Osteocyte (in vitro differentiated cells): ENCODE results near the gene NBPF12. TPM values are rescaled to one million over a fixed set of nuclear protein-coding genes. Genes with fewer than 3 reads are reported as not detected.
"Not testable (repeated sequence)": the region's sequence is repeated elsewhere in the genome, so short reads cannot be mapped to it uniquely, and the experiment has no call there.

Experiments used
- DNase-seq: peaks from one replicate; pipeline ENCODE4 v3.0.0; 2021; ENCODE audit warnings: mixed read lengths; ENCODE audit not compliant: unreplicated experiment; ENCODE audit errors: extremely low spot score
- H3K27ac Mint-ChIP-seq: one replicate; pipeline ENCODE4 v1.8.0; 2021; ENCODE audit warnings: mild to moderate bottlenecking, mixed read lengths; ENCODE audit not compliant: unreplicated experiment
- H3K27me3 Mint-ChIP-seq: one replicate; pipeline ENCODE4 v1.8.0; 2021; ENCODE audit warnings: mixed read lengths; ENCODE audit not compliant: unreplicated experiment
- H3K36me3 Mint-ChIP-seq: one replicate; pipeline ENCODE4 v1.8.0; 2021; ENCODE audit warnings: mixed read lengths; ENCODE audit not compliant: unreplicated experiment
- H3K4me1 Mint-ChIP-seq: one replicate; pipeline ENCODE4 v1.8.0; 2021; ENCODE audit warnings: mixed read lengths; ENCODE audit not compliant: unreplicated experiment
- H3K4me3 Mint-ChIP-seq: one replicate; pipeline ENCODE4 v1.8.0; 2021; ENCODE audit warnings: mild to moderate bottlenecking, moderate library complexity, mixed read lengths; ENCODE audit not compliant: unreplicated experiment
- H3K9me3 Mint-ChIP-seq: one replicate; pipeline ENCODE4 v1.8.0; 2021; ENCODE audit warnings: mixed read lengths; ENCODE audit not compliant: unreplicated experiment
- long read RNA-seq: library from polyadenylated mRNA; unstranded; transcript quantifications from one replicate; pipeline ENCODE4 v2.0.0, GENCODE V29; 2021
- total RNA-seq: library from RNA; stranded (reverse); gene quantifications from 2 replicates; pipeline ENCODE4 v1.2.1, GENCODE V29; 2021

The NBPF12 gene
- total RNA-seq, result 10.6 and 11.2 TPM in 2 replicates
- long read RNA-seq, partial matches to known transcripts, result 15 of 33 reads
- long read RNA-seq, other reads (novel, unspliced or antisense), result 18 of 33 reads

- peaks cover 12% of the 10 kb centered on the region for H3K4me1 Mint-ChIP-seq
Observed at GRCh38 chr1:146938242-146938902, at the start of gene NBPF12. Gene NBPF12, plus strand, starts transcription at chr1:146938324. Its CDS starts 21,820 bp downstream, at chr1:146960144.

DNA sequence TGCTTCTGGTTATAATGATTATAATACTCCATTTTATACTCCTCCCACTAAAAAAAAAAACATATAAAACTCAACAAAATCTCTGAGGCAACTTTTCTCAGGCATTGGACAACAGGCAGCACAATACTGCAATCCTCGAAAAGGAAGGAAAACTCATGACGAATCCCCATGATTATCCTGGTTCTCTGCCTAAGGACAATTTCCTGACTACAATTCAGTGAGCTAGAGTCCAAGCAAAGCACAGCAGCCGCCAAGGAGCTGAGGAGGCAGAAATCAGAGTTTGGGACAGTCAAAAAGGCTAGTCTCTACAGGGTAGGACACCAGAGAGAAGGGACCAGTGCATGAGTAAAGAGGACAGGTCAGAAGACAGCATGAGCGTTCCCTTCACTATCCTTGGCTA lies 46.8 kb upstream of the NBPF12 start:
- H3K27me3 Mint-ChIP-seq, H3K4me1 Mint-ChIP-seq, H3K36me3 Mint-ChIP-seq, H3K9me3 Mint-ChIP-seq, H3K27ac Mint-ChIP-seq, H3K4me3 Mint-ChIP-seq, DNase-seq: not testable (repeated sequence)

More at GRCh38 chr1:146938242-146938902, at the start of gene NBPF12:
- H3K36me3 Mint-ChIP-seq, H3K27me3 Mint-ChIP-seq, H3K9me3 Mint-ChIP-seq: not testable (repeated sequence)
- H3K27ac Mint-ChIP-seq, result peak within 1 kb of the TSS; percentile 95
- peak; percentile 93 for DNase-seq
- H3K4me3 Mint-ChIP-seq, result peak within 1 kb of the TSS; percentile 90

DNA sequence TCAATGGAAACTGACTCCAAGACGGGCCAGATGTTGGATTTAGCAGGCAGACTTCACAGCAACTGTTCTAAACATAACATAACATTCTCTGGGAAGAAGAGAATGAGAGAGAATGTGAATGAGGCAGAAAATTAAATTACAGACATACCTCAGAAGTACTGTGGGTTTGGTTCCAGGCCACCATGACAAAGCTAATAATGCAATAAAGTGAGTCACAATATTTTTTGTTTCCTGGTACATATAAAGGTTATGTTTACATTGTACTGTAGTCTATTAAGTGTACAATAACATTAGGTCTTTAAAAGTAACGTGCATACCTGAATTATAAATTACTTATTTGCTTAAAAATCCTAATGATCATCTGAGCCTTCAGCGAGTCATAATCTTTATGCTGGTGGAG lies 45.8 kb upstream of the NBPF12 start:
- H3K27me3 Mint-ChIP-seq, H3K36me3 Mint-ChIP-seq, H3K4me1 Mint-ChIP-seq: not testable (repeated sequence)

GRCh38 chr1:146907565-146908261 lies 30.4 kb upstream of the NBPF12 start:
- H3K4me3 Mint-ChIP-seq, H3K27me3 Mint-ChIP-seq, DNase-seq, H3K36me3 Mint-ChIP-seq, H3K4me1 Mint-ChIP-seq, H3K27ac Mint-ChIP-seq, H3K9me3 Mint-ChIP-seq: not testable (repeated sequence)

More for the DNA sequence above, 45.8 kb upstream of the NBPF12 start:
- H3K9me3 Mint-ChIP-seq, DNase-seq, H3K4me3 Mint-ChIP-seq, H3K27ac Mint-ChIP-seq: not testable (repeated sequence)

DNA sequence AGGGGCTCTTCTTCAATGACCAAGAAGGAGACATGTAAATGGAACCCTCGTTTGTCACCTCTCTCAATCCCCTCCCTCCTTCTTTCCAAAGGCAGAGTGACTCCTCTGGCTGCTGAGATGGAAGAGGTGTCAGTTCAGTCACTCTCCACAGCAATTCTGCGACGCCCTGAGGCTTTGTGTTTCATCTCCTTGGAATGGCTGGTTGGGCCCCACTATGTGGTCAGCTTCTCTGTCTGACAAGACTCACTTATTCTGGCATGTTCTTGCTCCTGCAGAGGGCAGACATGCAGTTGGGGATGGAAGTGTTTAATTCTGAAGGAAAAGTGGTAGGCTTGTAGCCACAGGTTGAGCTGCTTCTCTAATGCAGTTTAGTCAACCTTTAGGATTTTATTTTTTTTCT lies 25.1 kb upstream of the NBPF12 start:
- H3K27ac Mint-ChIP-seq, DNase-seq, H3K27me3 Mint-ChIP-seq, H3K36me3 Mint-ChIP-seq, H3K4me3 Mint-ChIP-seq, H3K9me3 Mint-ChIP-seq, H3K4me1 Mint-ChIP-seq: not testable (repeated sequence)

GRCh38 chr1:146920811-146921210 lies 17.3 kb upstream of the NBPF12 start:
- not testable (repeated sequence) for H3K4me3 Mint-ChIP-seq, H3K36me3 Mint-ChIP-seq, H3K27ac Mint-ChIP-seq, H3K9me3 Mint-ChIP-seq, DNase-seq, H3K4me1 Mint-ChIP-seq, H3K27me3 Mint-ChIP-seq

DNA sequence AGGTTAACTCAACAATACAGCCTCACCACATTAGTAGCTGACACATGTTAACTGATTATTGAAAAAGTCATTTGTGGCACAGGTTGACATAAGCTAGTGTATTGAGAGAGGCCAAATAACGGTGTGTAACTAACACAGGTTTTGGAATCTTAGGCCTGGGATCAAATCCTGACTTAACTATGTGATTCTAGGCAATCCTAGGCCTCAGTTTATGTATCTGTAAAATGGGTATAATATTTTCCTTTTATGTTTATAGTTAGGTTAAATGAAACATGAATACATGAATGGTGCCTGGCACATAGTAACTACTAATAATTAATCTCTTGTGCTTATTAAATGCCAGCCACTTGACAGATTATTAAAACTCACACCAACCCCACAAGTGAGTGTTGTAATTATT lies 15.5 kb upstream of the NBPF12 start:
- H3K27me3 Mint-ChIP-seq, H3K4me3 Mint-ChIP-seq, H3K36me3 Mint-ChIP-seq, H3K9me3 Mint-ChIP-seq, DNase-seq, H3K4me1 Mint-ChIP-seq, H3K27ac Mint-ChIP-seq: not testable (repeated sequence)

DNA sequence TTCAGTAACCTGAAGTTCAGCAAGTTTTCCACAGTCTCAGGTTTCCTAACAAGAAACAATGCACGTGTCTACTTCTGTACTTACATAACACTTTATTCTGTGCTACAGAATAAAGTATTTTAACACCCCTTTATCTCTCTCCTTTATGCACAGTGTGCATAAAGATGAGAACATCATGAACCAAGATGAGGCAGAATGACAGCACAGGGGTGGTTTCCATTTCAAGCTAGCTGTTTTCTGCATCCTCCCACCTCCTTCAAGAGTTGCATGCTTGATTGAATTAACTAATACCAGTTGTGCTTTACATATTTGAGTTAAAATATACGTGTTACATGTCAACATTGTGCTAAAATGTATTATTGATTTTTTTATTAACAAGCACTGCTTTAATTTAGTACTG lies 14.0 kb upstream of the NBPF12 start:
- H3K4me3 Mint-ChIP-seq, H3K4me1 Mint-ChIP-seq, H3K9me3 Mint-ChIP-seq, H3K27ac Mint-ChIP-seq, H3K36me3 Mint-ChIP-seq, DNase-seq, H3K27me3 Mint-ChIP-seq: not testable (repeated sequence)

GRCh38 chr1:146926413-146926812 lies 11.7 kb upstream of the NBPF12 start:
- H3K27ac Mint-ChIP-seq, H3K9me3 Mint-ChIP-seq, H3K36me3 Mint-ChIP-seq, H3K27me3 Mint-ChIP-seq, H3K4me3 Mint-ChIP-seq, H3K4me1 Mint-ChIP-seq, DNase-seq: not testable (repeated sequence)

DNA sequence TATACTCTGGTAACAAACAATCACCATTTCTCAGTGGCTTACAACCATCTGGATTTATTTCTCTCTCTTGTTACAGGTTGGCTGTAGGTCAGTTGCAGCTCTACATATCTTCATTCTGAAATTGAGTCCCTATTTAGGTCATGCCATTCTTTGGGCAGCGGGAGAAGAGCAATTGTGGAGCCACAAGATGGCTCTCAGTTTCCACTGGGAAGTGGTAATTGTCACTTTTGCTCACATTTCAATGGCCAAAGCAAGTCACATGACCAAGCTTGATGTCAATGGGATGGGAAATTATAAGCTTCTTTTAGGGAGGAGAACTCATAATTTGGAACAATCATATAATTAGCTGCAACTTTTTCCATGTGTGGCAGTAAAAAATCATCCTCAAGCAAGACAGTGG lies 7.9 kb upstream of the NBPF12 start:
- not testable (repeated sequence) for H3K27me3 Mint-ChIP-seq, H3K9me3 Mint-ChIP-seq

GRCh38 chr1:146934390-146935223 lies 3.5 kb upstream of the NBPF12 start:
- H3K36me3 Mint-ChIP-seq, H3K4me3 Mint-ChIP-seq, H3K27me3 Mint-ChIP-seq, DNase-seq, H3K9me3 Mint-ChIP-seq, H3K27ac Mint-ChIP-seq, H3K4me1 Mint-ChIP-seq: not testable (repeated sequence)

More for the DNA sequence above, 7.9 kb upstream of the NBPF12 start:
- not testable (repeated sequence) for H3K4me3 Mint-ChIP-seq, DNase-seq, H3K4me1 Mint-ChIP-seq, H3K27ac Mint-ChIP-seq, H3K36me3 Mint-ChIP-seq

DNA sequence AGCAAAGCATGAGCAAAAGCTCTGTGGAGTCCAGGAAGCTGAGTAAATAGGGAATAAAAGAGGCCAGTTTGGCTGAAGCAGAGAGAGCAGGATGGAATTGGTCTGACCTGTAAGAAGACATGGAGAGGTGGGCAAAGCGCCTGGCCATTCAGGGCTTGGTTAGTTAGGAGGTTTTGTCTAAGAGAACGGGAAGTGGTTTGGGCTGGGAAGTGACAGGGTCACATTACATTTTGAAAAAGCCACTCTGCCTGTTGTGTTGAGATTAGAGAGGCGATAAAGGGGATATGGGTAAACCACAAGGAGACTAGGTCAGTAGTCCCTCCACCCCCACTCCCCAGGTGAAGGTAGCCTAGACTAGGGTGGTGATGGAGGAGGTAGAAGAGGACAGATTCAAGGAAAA lies 662 bp upstream of the NBPF12 start:
- peak overlapping the region; percentile 23 for H3K27ac Mint-ChIP-seq
- not testable (repeated sequence) for H3K36me3 Mint-ChIP-seq, H3K9me3 Mint-ChIP-seq, H3K27me3 Mint-ChIP-seq, DNase-seq
- peak overlapping the region; percentile 22 for H3K4me3 Mint-ChIP-seq
- H3K4me1 Mint-ChIP-seq, result peaks cover 12% of the 10 kb centered on the region
